SH-SY5Y (cell line): ENCODE results near the gene C11orf24.

Source experiments
- GATA2 ChIP-seq: IDR thresholded peaks from 2 replicates; pipeline ENCODE4 v1.6.1; 2011; ENCODE audit warnings: mild to moderate bottlenecking, low read depth, low read length
- GATA3 ChIP-seq: IDR thresholded peaks from 2 replicates; pipeline ENCODE4 v1.6.1; 2011; ENCODE audit warnings: low read depth, mild to moderate bottlenecking, low read length, moderate library complexity

DNA sequence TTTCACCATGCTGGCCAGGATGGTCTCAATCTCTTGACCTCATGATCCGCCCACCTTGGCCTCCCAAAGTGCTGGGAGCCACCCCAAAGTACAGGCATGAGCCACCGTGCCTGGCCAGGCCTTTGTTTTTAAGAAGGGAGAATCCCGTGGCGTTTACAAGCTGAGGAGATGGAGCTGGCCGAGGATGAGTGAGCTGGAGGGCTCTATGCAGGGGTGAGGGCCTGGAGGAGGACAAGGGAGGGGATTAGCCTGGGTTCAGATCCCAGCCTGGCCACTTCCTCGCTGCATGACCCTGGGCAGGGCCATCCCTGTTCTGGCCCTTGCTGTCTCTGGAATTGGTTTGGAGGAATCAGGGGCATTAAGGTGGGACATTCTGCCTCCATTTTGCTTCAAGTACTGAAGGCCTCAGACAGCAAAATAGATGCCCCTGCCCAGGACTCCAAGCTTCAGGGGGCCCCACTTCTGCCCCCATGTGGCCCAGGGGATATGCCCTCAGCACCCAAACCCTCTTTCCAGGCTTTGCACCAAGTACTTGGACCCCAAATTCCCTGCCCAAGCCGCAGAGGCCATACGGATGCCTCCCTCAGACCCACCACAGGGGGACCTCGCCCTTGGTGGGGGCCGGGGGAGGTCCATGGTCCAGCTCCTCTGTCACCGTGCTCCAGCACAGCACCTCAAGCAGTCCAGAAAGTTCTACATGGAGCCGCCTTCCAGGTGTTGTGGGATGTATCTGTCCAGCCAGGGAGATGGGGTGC is 28.5 kb upstream of the C11orf24 start:
- no peak for TF ChIP-seq GATA3
- TF ChIP-seq GATA2: no peak
